ENCODE results near the gene CAMKK2. TPM values are rescaled to one million over a fixed set of nuclear protein-coding genes. Genes with fewer than 3 reads are reported as not detected.

The CAMKK2 gene
- total and polyA plus RNA-seq, 9 of the 15 experiments (the other 6 are each of a cell fraction or from before 2014, with no cell fraction given): 4.3 to 32.0 (median 18.2) TPM

- TF ChIP-seq MAX (CRISPR knock-in tag; IDR thresholded peaks at IDR 0.05): no peak
These were observed 37.2 kb upstream of the CAMKK2 start (continued) for GRCh38 chr12:121333747-121334146.

GRCh38 chr12:121331248-121331647 lies 34.7 kb upstream of the CAMKK2 start:
- no peak overlapping the region for H2AFZ ChIP-seq (ENCODE audit: low read depth, low read length)
- ChIA-PET POLR2A (interaction anchor here (0.7 to 2.7 kb wide), 5 partner anchors 9 to 76 kb away, joined by 3 to 13 read pairs (median 5); no protein-coding TSS in a partner anchor), CTCF (ENCODE audit: low intra/inter-chr PET ratio) (no interaction called here)
- H3K27ac ChIP-seq (ENCODE audit: extremely low read depth, low read depth, low read length): no peak overlapping the region
- H3K9me1 ChIP-seq (ENCODE audit: control insufficient read depth, insufficient read depth, low read length): no peaks in the 10 kb centered on the region
- H3K9me3 ChIP-seq (replicated peaks; ENCODE audit: control insufficient read depth, insufficient read depth, low read depth, low read length): no peaks in the 10 kb centered on the region
- no TSS peak for BruUV-seq (replicated peaks)
- in situ Hi-C loops (cut with MboI) (no loop called here), intact Hi-C loops (cut with micrococcal nuclease) (no loop called here)
- ATAC-seq: no peak
- no peak overlapping the region for H3K4me2 ChIP-seq (ENCODE audit: insufficient read depth, low read length)
- no peak for DNase-seq (ENCODE audit: extremely low read depth in 1 of 4, low spot score in 3 of 4)
- no peaks in the 10 kb centered on the region for H3K27me3 ChIP-seq (ENCODE audit: control insufficient read depth in 2 of 2, insufficient read depth in 2 of 2, low read length in 2 of 2)
- H3K9ac ChIP-seq (ENCODE audit: insufficient read depth in 1 of 2, low read depth in 2 of 2, low read length in 2 of 2): no peak overlapping the region
- H4K20me1 ChIP-seq (replicated peaks; ENCODE audit: control insufficient read depth, insufficient read depth, low read length): no peaks in the 10 kb centered on the region; the same call in 1 of the 2 replicates
- H3K4me3 ChIP-seq: no peak overlapping the region
- 0 out of 5 replicates have a peak, but pooled peaks cover 0 to 3% of the 10 kb centered on the region in 2 experiments for H3K4me1 ChIP-seq (replicated peaks in 1 of 2; ENCODE audit: control insufficient read depth in 2 of 2, insufficient read depth in 2 of 2, low read length in 2 of 2)
- peaks cover 97% of the 10 kb centered on the region for H3K36me3 ChIP-seq (ENCODE audit: control insufficient read depth, insufficient read depth, low read length)
- peaks cover 6% of the 10 kb centered on the region; the same call in 1 of the 3 replicates for H3K79me2 ChIP-seq (ENCODE audit: control insufficient read depth, insufficient read depth, low read length)
- FAIRE-seq: no peak
- WGBS (ENCODE audit: insufficient coverage, low coverage, missing lambda C conversion rate): 89% methylated on average over 6 of the region's 6 CpGs
- TF ChIP-seq ZNF780A (CRISPR knock-in tag; IDR thresholded peaks at IDR 0.05): no peak
- TF ChIP-seq FOXJ3 (CRISPR knock-in tag; IDR thresholded peaks at IDR 0.05): no peak
- TF ChIP-seq GTF2F1 (IDR thresholded peaks at IDR 0.05; ENCODE audit: low read depth, low read length): no peak
- no peak for TF ChIP-seq ZNF407 (IDR thresholded peaks at IDR 0.05; ENCODE audit: low read depth)
- TF ChIP-seq ZNF586 (CRISPR knock-in tag; conservative IDR thresholded peaks at IDR 0.05): no peak
- TF ChIP-seq OTX1 (CRISPR knock-in tag; IDR thresholded peaks at IDR 0.05): no peak
- TF ChIP-seq DNMT1 (IDR thresholded peaks at IDR 0.05): no peak
- no peak for TF ChIP-seq NR2F6 (CRISPR knock-in tag; IDR thresholded peaks at IDR 0.05)
- TF ChIP-seq MAFG (tag; conservative IDR thresholded peaks at IDR 0.05): no peak
- TF ChIP-seq E2F6 (IDR thresholded peaks at IDR 0.05; ENCODE audit: borderline replicate concordance in 1 of 2, extremely low read depth in 1 of 2, insufficient read depth in 1 of 2, insufficient read length in 1 of 2, low read depth in 1 of 2, low read length in 1 of 2, poor library complexity in 1 of 2, severe bottlenecking in 1 of 2): no peak
- TF ChIP-seq ZNF707 (CRISPR knock-in tag; conservative IDR thresholded peaks at IDR 0.05): no peak
- TF ChIP-seq ELF1 (tag; IDR thresholded peaks at IDR 0.05): no peak

Measured in K562 (cell line).